PC-3 (cell line): ENCODE measurements around the gene DNAH9. TPM values are rescaled to one million over a fixed set of nuclear protein-coding genes. Genes with fewer than 3 reads are reported as not detected.

ENCODE experiments used
- ATAC-seq: fragments of 200-7000 bp; cut with Tn5 transposase; 2 replicates; pipeline ENCODE4 v1.9.1; 2020; ENCODE audit warnings: mild to moderate bottlenecking, moderate library complexity
- BruUV-seq: library from RNA; stranded (reverse); fragments of 400-500 nt; replicated peaks from 2 replicates; lab custom pipeline; 2021; lab: Mats Ljungman, UMichigan
- CTCF ChIA-PET: fragments of 300-600 bp; sonication (Branson Sonifier 250); formaldehyde crosslinking; loops from one replicate; lab custom pipeline; 2022; ENCODE audit warnings: antibody characterized with exemption; lab: Charles Lee
- POLR2A ChIA-PET: fragments of 300-600 bp; sonication (Branson Sonifier 250); formaldehyde crosslinking; loops from one replicate; lab custom pipeline; 2022; ENCODE audit warnings: antibody characterized with exemption; ENCODE audit not compliant: unreplicated experiment; lab: Charles Lee
- DNase-seq: peaks from one replicate; pipeline ENCODE4 v3.0.0-alpha.2; 2015
- H2AFZ ChIP-seq: fragments of 300-600 bp; sonication (generic); 2 replicates; pipeline ENCODE4 v1.6.0; 2016; ENCODE audit warnings: antibody characterized with exemption, low read length
- H3F3A ChIP-seq: fragments of 300-600 bp; sonication (generic); one replicate; pipeline ENCODE4 v1.6.0; 2017; ENCODE audit warnings: antibody characterized with exemption, low read length, control low read depth, mild to moderate bottlenecking; ENCODE audit not compliant: unreplicated experiment
- H3K27ac ChIP-seq: fragments of 300-600 bp; sonication (generic); 2 replicates; pipeline ENCODE4 v1.5.1; 2016; ENCODE audit warnings: mild to moderate bottlenecking, low read length
- H3K27me3 ChIP-seq: fragments of 300-600 bp; sonication (generic); 2 replicates; pipeline ENCODE4 v1.6.1; 2016; ENCODE audit warnings: low read length, mixed read lengths
- H3K36me3 ChIP-seq: fragments of 300-600 bp; sonication (generic); 2 replicates; pipeline ENCODE4 v1.6.1; 2016; ENCODE audit warnings: low read depth, mixed run types, low read length, mixed read lengths
- H3K4me1 ChIP-seq: fragments of 300-600 bp; sonication (generic); 2 replicates; pipeline ENCODE4 v1.5.1; 2016; ENCODE audit warnings: low read length; ENCODE audit not compliant: insufficient read depth
- H3K4me2 ChIP-seq: fragments of 300-600 bp; sonication (generic); 2 replicates; pipeline ENCODE4 v1.6.0; 2016; ENCODE audit warnings: low read length
- H3K4me3 ChIP-seq: fragments of 300-600 bp; sonication (generic); 2 replicates; pipeline ENCODE4 v1.5.1; 2016; ENCODE audit warnings: mild to moderate bottlenecking, low read length, mixed read lengths
- H3K79me2 ChIP-seq: fragments of 300-600 bp; sonication (generic); 2 replicates; pipeline ENCODE4 v1.6.1; 2017; ENCODE audit warnings: low read length, mixed read lengths
- H3K9ac ChIP-seq: fragments of 300-600 bp; sonication (generic); 2 replicates; pipeline ENCODE4 v1.6.0; 2016; ENCODE audit warnings: mild to moderate bottlenecking, low read length
- H3K9me2 ChIP-seq: fragments of 300-600 bp; sonication (generic); replicated peaks from 2 replicates; pipeline ENCODE4 v1.6.1; 2016; ENCODE audit warnings: mixed run types, low read length, mixed read lengths
- H3K9me3 ChIP-seq: fragments of 300-600 bp; sonication (generic); 2 replicates; pipeline ENCODE4 v1.6.1; 2016; ENCODE audit warnings: low read length, mixed read lengths
- H4K20me1 ChIP-seq: fragments of 300-600 bp; sonication (generic); 2 replicates; pipeline ENCODE4 v1.6.1; 2016; ENCODE audit warnings: low read length, mixed read lengths
- CTCF ChIP-seq: fragments of 300-600 bp; sonication (generic); conservative IDR thresholded peaks from 2 replicates; pipeline ENCODE4 v1.5.1; 2017; ENCODE audit warnings: antibody characterized with exemption, low read depth, mild to moderate bottlenecking, low read length
- EZH2 ChIP-seq: fragments of 300-600 bp; sonication (generic); IDR thresholded peaks from one replicate; pipeline ENCODE4 v1.6.1; 2017; ENCODE audit warnings: antibody characterized with exemption, mild to moderate bottlenecking, low read length; ENCODE audit not compliant: unreplicated experiment
- EZH2phosphoT487 ChIP-seq: fragments of 300-600 bp; sonication (generic); IDR thresholded peaks from 2 replicates; pipeline ENCODE4 v1.6.1; 2018; ENCODE audit warnings: mild to moderate bottlenecking, antibody characterized with exemption, low read length, borderline replicate concordance
- intact Hi-C: fragments of 100-400 bp; cut with micrococcal nuclease; formaldehyde crosslinking; loops from 2 replicates; pipeline ENCODE4 v1.9.0; 2023
- total RNA-seq: library from RNA; depleted of rRNA; stranded (reverse); fragments of >200 nt; gene quantifications from 2 replicates; pipeline ENCODE4 v1.2.3, GENCODE V29; 2014

DNAH9 gene
- total RNA-seq, 1 experiment from 2014 or later: 0.11 TPM

- ATAC-seq: no peak
- CTCF ChIA-PET: no interaction called here
These were observed 40.5 kb downstream of the DNAH9 start for GRCh38 chr17:11638700-11639265.

GRCh38 chr17:11639736-11640462 is 41.6 kb downstream of the DNAH9 start:
- H3K9ac ChIP-seq: no peak overlapping the region
- no peak for ATAC-seq
- no peaks in the 10 kb centered on the region for H3K9me3 ChIP-seq
- POLR2A ChIA-PET: no interaction called here
- no TSS peak for BruUV-seq
- H3K4me1 ChIP-seq: no peaks in the 10 kb centered on the region
- TF ChIP-seq EZH2 (no peak), CTCF (no peak), EZH2phosphoT487 (no peak)
- H3K4me3 ChIP-seq: no peak overlapping the region
- no peaks in the 10 kb centered on the region for H4K20me1 ChIP-seq
- no peaks in the 10 kb centered on the region for H3K36me3 ChIP-seq
- no peaks in the 10 kb centered on the region for H3K27me3 ChIP-seq
- no peak overlapping the region for H3K27ac ChIP-seq
- no peaks in the 10 kb centered on the region for H3K79me2 ChIP-seq
- CTCF ChIA-PET: no interaction called here
- no peak overlapping the region for H3K4me2 ChIP-seq
- no peaks in the 10 kb centered on the region for H3K9me2 ChIP-seq
- no peak for DNase-seq
- H2AFZ ChIP-seq: no peak overlapping the region
- H3F3A ChIP-seq: no peaks in the 10 kb centered on the region
- intact Hi-C loops: no loop called here

More at GRCh38 chr17:11638700-11639265, 40.5 kb downstream of the DNAH9 start:
- Histone ChIP-seq H3K79me2 (no peaks in the 10 kb centered on the region), H3K27me3 (no peaks in the 10 kb centered on the region), H3K4me1 (no peaks in the 10 kb centered on the region), H2AFZ (no peak overlapping the region), H3K4me3 (no peak overlapping the region), H3K4me2 (no peak overlapping the region), H3K9ac (no peak overlapping the region), H3K27ac (no peak overlapping the region), H3K9me2 (no peaks in the 10 kb centered on the region), H4K20me1 (no peaks in the 10 kb centered on the region), H3K36me3 (no peaks in the 10 kb centered on the region), H3K9me3 (no peaks in the 10 kb centered on the region), H3F3A (no peaks in the 10 kb centered on the region)
- no peak for DNase-seq
- no peak for TF ChIP-seq CTCF
- no peak for TF ChIP-seq EZH2phosphoT487
- no peak for TF ChIP-seq EZH2
- intact Hi-C loops: no loop called here
- POLR2A ChIA-PET: no interaction called here
- no TSS peak for BruUV-seq

- no peak overlapping the region for H3K4me2 ChIP-seq
- no peaks in the 10 kb centered on the region for H3K79me2 ChIP-seq
- intact Hi-C loops: no loop called here
- no peak overlapping the region for H3K27ac ChIP-seq
- H3F3A ChIP-seq: no peaks in the 10 kb centered on the region
- no peaks in the 10 kb centered on the region for H3K36me3 ChIP-seq
- H4K20me1 ChIP-seq: no peaks in the 10 kb centered on the region
- no peaks in the 10 kb centered on the region for H3K9me2 ChIP-seq
- no peaks in the 10 kb centered on the region for H3K9me3 ChIP-seq
- no peak overlapping the region for H3K4me3 ChIP-seq
- DNase-seq: no peak
- H3K4me1 ChIP-seq: no peaks in the 10 kb centered on the region
- TF ChIP-seq EZH2phosphoT487 (no peak), CTCF (no peak), EZH2 (no peak)
- CTCF ChIA-PET: no interaction called here
- POLR2A ChIA-PET: no interaction called here
- no peak overlapping the region for H2AFZ ChIP-seq
- no peak for ATAC-seq
- H3K9ac ChIP-seq: no peak overlapping the region
- H3K27me3 ChIP-seq: no peaks in the 10 kb centered on the region
- BruUV-seq: no TSS peak
These were observed 42.2 kb downstream of the DNAH9 start for GRCh38 chr17:11640463-11640814.
